Caki2 (cell line): Measurements from ENCODE around the gene CPE. TPM values are rescaled to one million over a fixed set of nuclear protein-coding genes. Genes with fewer than 3 reads are reported as not detected.
"Not testable (repeated sequence)": the region's sequence is repeated elsewhere in the genome, so short reads cannot be mapped to it uniquely, and the experiment has no call there.

Source experiments
- DNase-seq: peaks from one replicate; pipeline ENCODE4 v3.0.0-alpha.2; 2015; ENCODE audit warnings: low read depth
- in situ Hi-C: cut with HindIII; loops from 2 replicates; pipeline ENCODE4 v1.10.0; 2016; ENCODE audit warnings: low sequenced_read_pairs, low pct_unique_long_range_greater_than_20kb, mixed read lengths
- total RNA-seq: library from RNA; depleted of rRNA; stranded (reverse); fragments of >200 nt; shearing (Covaris generic); gene quantifications from 2 replicates; pipeline ENCODE4 v1.2.3, GENCODE V29; 2014; ENCODE audit warnings: low replicate concordance; rRNA removed

Gene CPE
- 0.78 and 4.7 TPM in 2 replicates for total RNA-seq

GRCh38 chr4:165378745-165379677 lies at the start of gene CPE:
TSS of gene CPE (plus strand) at chr4:165379008. CDS start at chr4:165379222, 214 bp downstream.
- in situ Hi-C loops, result no loop called here
- DNase-seq, result peak; percentile 69

GRCh38 chr4:165330071-165330470 lies 48.7 kb upstream of the CPE start:
- no peak for DNase-seq
- in situ Hi-C loops, result no loop called here

DNA sequence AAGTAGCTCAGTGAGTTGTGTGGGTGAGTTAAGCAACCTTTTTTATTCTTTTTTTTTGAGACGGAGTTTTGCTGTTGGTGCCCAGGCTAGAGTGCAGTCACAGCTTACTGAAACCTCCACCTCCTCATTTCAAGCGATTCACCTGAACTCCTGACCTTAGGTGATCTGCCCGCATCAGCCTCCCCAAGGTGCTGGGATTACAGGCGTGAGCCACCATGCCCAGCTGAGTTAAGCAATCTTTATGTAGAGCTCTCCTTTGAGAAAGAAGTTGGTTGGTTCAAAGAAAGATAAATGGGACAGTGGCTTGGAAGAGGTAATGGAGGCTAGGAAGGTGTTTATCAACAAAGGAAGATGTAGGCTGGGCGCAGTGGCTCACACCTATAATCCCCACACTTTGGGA lies 48.1 kb upstream of the CPE start:
- in situ Hi-C loops, result no loop called here
- DNase-seq, result no peak

DNA sequence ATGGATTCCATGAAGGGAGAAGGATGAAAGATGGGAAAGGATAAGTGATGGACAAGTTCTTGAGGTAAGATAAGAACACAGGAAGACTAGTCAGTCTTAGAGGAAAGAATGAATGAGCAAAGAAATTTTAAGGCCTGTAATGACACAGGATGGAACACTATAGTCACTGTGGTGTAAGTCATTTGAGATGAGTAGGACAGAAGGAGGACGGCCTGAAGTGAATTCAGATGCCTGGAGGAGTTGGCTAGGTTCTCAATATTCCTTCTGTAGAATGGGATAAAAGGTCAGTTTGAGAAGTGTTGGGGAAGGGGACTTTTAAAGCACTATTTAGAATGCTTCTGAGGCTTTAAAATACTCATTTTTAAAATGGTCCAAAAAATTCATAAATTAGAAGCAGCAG lies 47.4 kb upstream of the CPE start:
- DNase-seq, result peak; percentile 11
- in situ Hi-C loops, result no loop called here

- DNase-seq, result no peak
- in situ Hi-C loops, result no loop called here
Measured at GRCh38 chr4:165331823-165332222, 47.0 kb upstream of the CPE start.

GRCh38 chr4:165332502-165332901 lies 46.3 kb upstream of the CPE start:
- no peak for DNase-seq
- in situ Hi-C loops, result no loop called here

DNA sequence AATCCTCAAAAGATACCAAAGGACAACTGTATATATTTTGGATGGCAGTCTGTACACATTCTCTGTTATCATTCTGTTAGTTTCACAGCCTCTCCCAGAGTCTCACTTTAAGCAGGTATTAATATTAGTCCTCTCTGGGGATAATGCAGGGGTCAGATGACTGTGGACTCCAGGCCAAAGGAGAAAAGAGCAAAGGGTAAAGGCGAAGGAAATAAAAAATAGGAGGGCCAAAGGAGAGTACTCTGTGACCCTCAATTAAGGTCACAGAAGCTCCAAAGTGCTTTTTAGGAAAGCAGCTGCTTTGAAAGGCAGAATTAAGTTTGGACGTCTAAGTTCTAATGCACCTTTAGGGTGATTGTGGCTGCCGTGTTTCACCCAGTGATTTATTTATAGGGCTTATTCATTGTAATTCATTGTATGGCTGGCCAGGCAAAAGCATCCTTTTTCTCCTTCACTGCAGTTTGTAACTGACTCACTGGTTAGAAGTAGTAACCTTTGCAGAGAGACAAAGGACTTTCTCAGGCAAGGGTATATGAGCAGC lies 43.6 kb upstream of the CPE start:
- in situ Hi-C loops, result no loop called here
- no peak for DNase-seq

DNA sequence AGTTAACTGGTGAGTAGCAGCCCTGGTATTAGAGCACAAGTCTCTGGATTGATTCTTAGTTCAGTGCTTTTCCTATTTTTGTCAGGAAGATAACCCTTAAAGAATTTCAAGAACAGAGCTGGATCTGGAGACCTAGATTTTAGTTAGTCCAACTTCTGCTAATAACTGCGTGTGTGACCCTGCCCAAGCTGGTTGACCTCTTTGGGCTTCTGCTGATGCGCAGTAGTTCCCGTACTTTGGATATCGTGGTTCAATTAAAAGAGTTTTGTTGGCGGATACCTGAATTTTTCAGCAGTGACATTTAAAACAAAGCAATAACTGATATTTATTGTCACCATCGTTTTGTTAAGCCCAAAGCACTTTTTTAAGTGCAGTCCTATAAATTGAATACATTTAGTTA lies 42.1 kb upstream of the CPE start:
- in situ Hi-C loops, result no loop called here
- DNase-seq, result no peak

GRCh38 chr4:165342340-165342739 lies 36.5 kb upstream of the CPE start:
- DNase-seq, in situ Hi-C loops: not testable (repeated sequence)

- DNase-seq, result peak; percentile 29
- in situ Hi-C loops, result no loop called here
Measured at GRCh38 chr4:165343353-165344191, 35.2 kb upstream of the CPE start.

- in situ Hi-C loops, result no loop called here
- no peak for DNase-seq
Measured at GRCh38 chr4:165345666-165346417, 33.0 kb upstream of the CPE start.

GRCh38 chr4:165347647-165348569 lies 30.9 kb upstream of the CPE start:
- no peak for DNase-seq
- in situ Hi-C loops, result no loop called here

GRCh38 chr4:165351359-165352130 lies 27.3 kb upstream of the CPE start:
- DNase-seq, result no peak
- in situ Hi-C loops, result no loop called here

- in situ Hi-C loops, result no loop called here
- peak; percentile 16 for DNase-seq
Measured at GRCh38 chr4:165355900-165356300, 22.9 kb upstream of the CPE start.

GRCh38 chr4:165359506-165359905 lies 19.3 kb upstream of the CPE start:
- in situ Hi-C loops, result no loop called here
- DNase-seq, result no peak

DNA sequence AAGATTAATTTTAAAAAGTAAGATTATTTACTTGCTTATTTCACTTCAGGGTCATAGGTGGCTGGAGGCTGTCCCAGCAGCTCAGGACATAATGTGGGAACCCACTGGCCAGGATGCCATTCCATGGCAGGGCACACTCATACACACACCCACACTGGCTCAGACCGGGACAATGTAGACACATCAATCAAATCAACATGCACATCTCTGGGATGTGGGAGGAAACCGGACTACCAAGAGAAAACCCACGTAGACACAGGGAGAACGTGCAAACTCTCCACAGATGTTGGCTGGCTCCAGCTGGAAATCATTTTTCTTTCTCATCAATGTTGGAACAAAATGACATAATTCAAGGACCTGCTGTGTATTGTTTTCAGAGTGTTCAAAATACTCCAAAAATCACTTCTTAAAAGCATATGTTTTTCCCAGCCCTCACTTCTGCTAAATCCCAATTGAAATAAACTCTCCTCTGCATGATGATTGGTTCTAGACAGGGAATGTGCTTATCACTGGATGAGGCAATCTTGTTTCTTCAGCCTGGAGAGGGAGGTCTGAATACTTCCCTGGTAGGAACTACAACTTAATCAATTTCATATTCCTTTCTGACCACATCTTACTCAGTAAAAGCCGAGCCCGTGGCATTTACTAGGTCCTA lies 18.6 kb upstream of the CPE start:
- in situ Hi-C loops, result no loop called here
- no peak for DNase-seq
